ENCODE results near the gene VPS11.
"Not testable (repeated sequence)": the region's sequence is repeated elsewhere in the genome, so short reads cannot be mapped to it uniquely, and the experiment has no call there.

VPS11 gene

DNA sequence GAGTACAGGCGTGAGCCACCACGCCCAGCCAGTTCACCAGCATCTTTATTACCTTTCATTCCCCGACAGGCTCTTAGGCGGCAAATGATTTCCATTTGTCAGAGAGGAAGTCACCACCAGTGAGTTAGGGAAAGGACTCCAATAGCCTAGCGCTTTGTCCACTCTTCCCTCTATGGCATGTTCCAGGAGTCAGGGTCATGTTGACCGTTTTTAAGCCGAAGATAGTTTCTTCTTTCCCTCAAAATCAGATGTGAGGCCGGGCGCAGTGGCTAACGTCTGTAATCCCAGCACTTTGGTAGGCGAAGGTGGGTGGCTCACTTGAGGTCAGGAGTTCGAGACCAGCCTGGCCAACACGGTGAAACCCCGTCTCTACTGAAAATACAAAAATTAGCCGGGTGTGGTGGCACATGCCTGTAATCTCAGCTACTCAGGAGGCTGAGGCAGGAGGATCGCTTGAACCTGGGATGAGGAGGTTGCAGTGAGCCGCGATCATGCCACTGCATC, 35.6 kb downstream of the VPS11 start:
- DNase-seq (ENCODE audit: low read depth) = not testable (repeated sequence)

- no peak for DNase-seq (ENCODE audit: low read depth)
Observed at GRCh38 chr11:119103793-119104192, 36.2 kb downstream of the VPS11 start.

GRCh38 chr11:119106564-119107537, 39.2 kb downstream of the VPS11 start, which contains the start of gene C2CD2L:
Gene C2CD2L, plus strand, starts transcription at chr11:119107344. Its CDS starts 398 bp downstream, at chr11:119107742.
- peak; percentile 84 for DNase-seq (ENCODE audit: low read depth)

GRCh38 chr11:119107538-119108145, 40.0 kb downstream of the VPS11 start:
- DNase-seq (ENCODE audit: low read depth) = no peak

GRCh38 chr11:119108146-119108856, 40.7 kb downstream of the VPS11 start:
- no peak for DNase-seq (ENCODE audit: low read depth)

GRCh38 chr11:119108857-119109221, 41.2 kb downstream of the VPS11 start:
- DNase-seq (ENCODE audit: low read depth) = no peak

- DNase-seq (ENCODE audit: low read depth) = no peak
Observed at GRCh38 chr11:119109843-119110242, 42.2 kb downstream of the VPS11 start.

DNA sequence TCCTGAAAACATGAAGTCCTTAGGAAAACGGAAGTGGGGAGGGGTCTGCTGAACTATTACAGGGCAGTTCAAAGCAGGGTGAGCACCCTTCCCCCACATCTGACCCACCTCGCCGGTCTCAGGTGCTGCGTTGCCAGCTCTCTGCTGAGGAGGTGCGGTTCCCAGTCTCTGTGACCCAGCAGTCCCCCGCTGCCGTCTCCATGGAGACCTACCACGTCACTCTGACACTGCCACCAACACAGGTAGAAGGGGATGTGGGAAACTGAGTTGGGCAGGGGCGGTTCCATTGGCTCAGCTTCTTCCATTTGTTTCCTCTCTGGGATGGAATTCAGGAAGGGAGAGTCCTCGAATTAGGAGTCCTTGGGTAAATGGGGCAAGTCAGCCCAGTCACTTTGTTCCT, 42.8 kb downstream of the VPS11 start:
- DNase-seq (ENCODE audit: low read depth) = no peak

- DNase-seq (ENCODE audit: low read depth) = no peak
Observed at GRCh38 chr11:119111361-119111925, 43.8 kb downstream of the VPS11 start.

- DNase-seq (ENCODE audit: low read depth) = no peak
Observed at GRCh38 chr11:119112314-119113020, 44.8 kb downstream of the VPS11 start.

GRCh38 chr11:119113716-119114115, 46.1 kb downstream of the VPS11 start:
- DNase-seq (ENCODE audit: low read depth) = no peak

GRCh38 chr11:119114351-119114750, 46.7 kb downstream of the VPS11 start:
- no peak for DNase-seq (ENCODE audit: low read depth)

DNA sequence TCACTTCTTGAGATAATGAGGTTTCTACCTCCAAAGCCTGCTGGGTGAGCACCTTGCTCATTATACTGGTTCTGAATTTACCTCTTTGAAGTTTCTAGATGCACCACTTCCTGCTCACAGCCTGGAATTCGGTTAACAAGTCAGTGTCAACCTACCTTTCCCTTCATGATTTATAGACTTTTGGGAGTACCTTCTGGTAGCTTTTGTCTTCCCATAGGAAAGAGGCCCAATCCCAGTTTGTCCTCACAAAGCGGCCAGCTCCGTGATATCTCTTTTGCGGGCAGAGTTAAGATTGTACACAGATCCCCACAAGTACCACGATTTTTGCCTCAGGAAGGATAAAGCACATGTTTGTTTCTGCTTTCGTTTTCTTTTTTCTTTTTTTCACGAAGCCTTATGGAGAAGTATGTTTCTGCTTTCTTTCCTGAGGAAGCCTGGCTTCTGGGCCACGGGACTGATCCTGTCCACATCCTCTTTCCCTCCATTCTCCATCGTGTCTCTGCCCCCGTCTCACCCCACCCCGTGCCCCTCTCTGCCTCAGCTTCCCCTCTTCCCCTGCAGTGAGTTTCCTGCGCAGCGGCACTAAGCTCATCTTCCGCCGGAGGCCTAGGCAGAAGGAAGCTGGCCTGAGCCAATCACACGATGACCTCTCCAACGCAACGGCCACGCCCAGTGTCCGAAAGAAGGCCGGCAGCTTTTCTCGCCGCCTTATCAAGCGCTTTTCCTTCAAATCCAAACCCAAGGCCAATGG, 48.0 kb downstream of the VPS11 start:
- DNase-seq (ENCODE audit: low read depth) = no peak

GRCh38 chr11:119116235-119116594, 48.6 kb downstream of the VPS11 start:
- no peak for DNase-seq (ENCODE audit: low read depth)

- no peak for DNase-seq (ENCODE audit: low read depth)
Observed at GRCh38 chr11:119116601-119117000, 49.0 kb downstream of the VPS11 start.

DNA sequence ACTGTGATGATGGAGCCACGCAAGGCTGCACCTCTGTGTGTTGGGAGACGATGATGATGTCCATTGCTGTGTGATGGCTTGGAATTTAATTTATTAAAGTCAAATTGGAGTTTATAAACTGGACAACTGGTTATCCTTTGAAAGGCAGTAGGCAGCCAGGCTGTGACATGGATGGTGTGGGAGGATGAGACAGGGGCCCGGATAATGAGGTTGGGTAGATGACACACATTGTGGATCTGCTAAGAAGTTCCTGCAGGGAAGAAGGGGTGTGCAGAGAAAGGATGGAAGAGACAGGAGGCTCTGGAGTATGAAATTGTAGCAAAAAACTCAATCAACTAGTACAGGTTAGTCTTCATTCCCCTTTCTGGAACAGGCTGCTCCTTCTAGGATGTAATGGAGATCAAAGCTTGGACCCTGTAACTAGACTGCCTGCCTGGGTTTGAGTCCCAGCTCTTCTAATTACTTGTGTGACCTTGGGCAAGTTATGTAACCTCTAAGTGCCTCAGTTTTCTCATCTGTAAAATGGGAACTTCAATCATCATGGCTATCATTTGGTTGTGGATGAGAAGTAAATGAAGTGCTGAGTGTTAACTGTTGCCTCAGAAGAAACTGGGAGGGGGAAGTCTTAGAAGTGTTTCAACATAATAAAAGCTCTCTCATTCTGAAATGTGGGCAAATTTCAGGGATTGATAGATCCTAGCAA, 49.5 kb downstream of the VPS11 start:
- DNase-seq (ENCODE audit: low read depth) = no peak

DNA sequence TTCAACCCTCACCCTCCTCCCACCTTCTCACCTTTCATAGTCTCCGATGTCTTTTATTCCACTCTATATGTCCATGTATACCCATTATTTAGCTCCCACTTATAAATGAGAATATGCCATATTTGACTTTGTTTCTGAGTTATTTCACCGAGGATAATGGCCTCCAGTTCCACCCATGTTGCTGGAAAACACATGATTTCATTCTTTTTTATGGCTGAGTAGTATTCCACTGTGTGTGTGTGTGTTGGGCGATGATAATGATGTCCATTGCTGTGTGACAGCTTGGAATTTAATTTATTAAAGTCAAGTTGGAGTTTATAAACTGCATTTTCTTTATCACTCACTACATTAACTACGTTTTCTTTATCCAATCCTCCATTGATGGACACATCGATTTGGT, 50.6 kb downstream of the VPS11 start:
- DNase-seq (ENCODE audit: low read depth) = no peak

- no peak for DNase-seq (ENCODE audit: low read depth)
Observed at GRCh38 chr11:119118946-119119345, 51.3 kb downstream of the VPS11 start.

- DNase-seq (ENCODE audit: low read depth) = no peak
Observed at GRCh38 chr11:119120639-119121007, 53.0 kb downstream of the VPS11 start.
